Left ventricle myocardium inferior (tissue), 1 donor: ENCODE data around the gene DNM3. TPM values are rescaled to one million over a fixed set of nuclear protein-coding genes. Genes with fewer than 3 reads are reported as not detected.
"Not testable (repeated sequence)": the region's sequence is repeated elsewhere in the genome, so short reads cannot be mapped to it uniquely, and the experiment has no call there.

Experiments
- DNase-seq: peaks from one replicate; pipeline ENCODE4 v3.0.0-alpha.2; 2020
- H3K27ac ChIP-seq: fragments of 200-600 bp; replicated peaks from 2 replicates; pipeline ENCODE4 v1.8.0; 2021
- H3K27me3 ChIP-seq: fragments of 200-600 bp; 2 replicates; pipeline ENCODE4 v1.8.0; 2021; ENCODE audit warnings: low read depth
- H3K36me3 ChIP-seq: fragments of 200-600 bp; 2 replicates; pipeline ENCODE4 v1.8.0; 2021
- H3K4me1 ChIP-seq: fragments of 200-600 bp; 2 replicates; pipeline ENCODE4 v1.8.0; 2021
- H3K4me3 ChIP-seq: fragments of 200-600 bp; 2 replicates; pipeline ENCODE4 v1.8.0; 2021; ENCODE audit warnings: mild to moderate bottlenecking, moderate library complexity
- H3K9me3 ChIP-seq: fragments of 200-600 bp; replicated peaks from 2 replicates; pipeline ENCODE4 v1.8.0; 2021
- intact Hi-C: fragments of 100-400 bp; cut with micrococcal nuclease; formaldehyde crosslinking; loops from one replicate; pipeline ENCODE4 v1.11.0; 2022
- total RNA-seq: library from RNA; stranded (reverse); fragmentation: NEBNext Ultra II Directional; extraction: Animal tissue kit (Norgen Biotek cat#: 25700); gene quantifications from one replicate; pipeline ENCODE4 v1.2.1, GENCODE V29; 2021
- TF ChIP-seq, protein P1 (sequence below): fragments of 200-600 bp; IDR thresholded peaks from 2 replicates; pipeline ENCODE4 v1.8.0; 2021; ENCODE audit warnings: antibody characterized with exemption, mild to moderate bottlenecking, borderline replicate concordance
- donor health status: DM: no; HTN: yes; CAD: no; lungs with severe emphysema.

DNM3 gene
- total RNA-seq, 1 donor from 2014 or later: 1.2 TPM

DNA sequence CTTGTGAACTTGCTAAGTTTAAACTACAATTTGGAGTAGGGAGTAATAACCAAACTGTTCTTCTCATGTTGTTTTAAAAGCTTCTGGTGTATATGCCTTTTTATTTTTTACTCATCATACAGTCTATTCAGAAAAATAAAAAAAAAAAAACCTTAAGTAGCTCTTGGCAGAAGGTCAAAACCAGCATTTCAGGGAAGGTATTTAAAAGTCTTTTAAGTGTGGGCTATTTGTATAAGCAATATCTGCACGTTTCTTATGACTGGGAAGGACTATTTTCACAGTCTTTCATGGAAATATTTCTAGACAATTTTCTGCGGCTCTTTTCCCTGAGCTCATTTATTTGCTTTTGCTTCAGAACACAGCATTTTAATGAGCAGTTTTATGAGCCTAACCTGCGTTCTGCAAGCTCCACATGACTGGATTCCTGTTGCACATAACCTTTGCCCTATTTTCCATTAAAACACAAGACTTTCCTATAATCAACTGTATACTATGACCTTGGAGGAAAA, 518.2 kb downstream of the DNM3 start:
- peak overlapping the region; percentile 37 for H3K4me3 ChIP-seq
- TF ChIP-seq, protein P1, sequence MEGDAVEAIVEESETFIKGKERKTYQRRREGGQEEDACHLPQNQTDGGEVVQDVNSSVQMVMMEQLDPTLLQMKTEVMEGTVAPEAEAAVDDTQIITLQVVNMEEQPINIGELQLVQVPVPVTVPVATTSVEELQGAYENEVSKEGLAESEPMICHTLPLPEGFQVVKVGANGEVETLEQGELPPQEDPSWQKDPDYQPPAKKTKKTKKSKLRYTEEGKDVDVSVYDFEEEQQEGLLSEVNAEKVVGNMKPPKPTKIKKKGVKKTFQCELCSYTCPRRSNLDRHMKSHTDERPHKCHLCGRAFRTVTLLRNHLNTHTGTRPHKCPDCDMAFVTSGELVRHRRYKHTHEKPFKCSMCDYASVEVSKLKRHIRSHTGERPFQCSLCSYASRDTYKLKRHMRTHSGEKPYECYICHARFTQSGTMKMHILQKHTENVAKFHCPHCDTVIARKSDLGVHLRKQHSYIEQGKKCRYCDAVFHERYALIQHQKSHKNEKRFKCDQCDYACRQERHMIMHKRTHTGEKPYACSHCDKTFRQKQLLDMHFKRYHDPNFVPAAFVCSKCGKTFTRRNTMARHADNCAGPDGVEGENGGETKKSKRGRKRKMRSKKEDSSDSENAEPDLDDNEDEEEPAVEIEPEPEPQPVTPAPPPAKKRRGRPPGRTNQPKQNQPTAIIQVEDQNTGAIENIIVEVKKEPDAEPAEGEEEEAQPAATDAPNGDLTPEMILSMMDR: no peak
- H3K27me3 ChIP-seq: no peaks in the 10 kb centered on the region
- H3K27ac ChIP-seq: peak overlapping the region; percentile 85
- intact Hi-C loops: loop anchor here (10.0 kb wide), 1 partner anchor 215 kb away; no protein-coding TSS in a partner anchor
- no peaks in the 10 kb centered on the region for H3K9me3 ChIP-seq
- H3K4me1 ChIP-seq: peaks cover 59% of the 10 kb centered on the region
- DNase-seq: no peak
- no peaks in the 10 kb centered on the region for H3K36me3 ChIP-seq

DNA sequence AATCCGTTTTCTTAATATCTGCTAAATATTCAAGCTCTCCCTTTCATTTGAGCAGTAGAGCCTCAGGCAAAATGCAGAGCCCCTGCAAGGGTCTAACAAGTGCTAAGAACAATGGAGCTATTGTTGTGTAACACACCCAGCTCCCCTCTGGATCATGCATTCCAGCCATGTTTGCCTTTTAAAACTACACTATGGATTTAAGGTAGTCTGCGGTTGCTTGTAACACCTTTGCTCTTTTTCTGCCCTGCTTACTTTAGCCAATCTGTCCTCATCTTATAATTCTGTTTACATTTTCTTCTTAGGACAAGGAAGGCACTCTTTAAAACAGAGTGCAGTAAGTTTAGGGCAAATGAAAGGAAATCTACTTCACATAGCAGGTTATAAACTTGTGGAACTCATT, 519.2 kb downstream of the DNM3 start:
- DNase-seq: no peak
- Histone ChIP-seq H3K36me3 (no peaks in the 10 kb centered on the region), H3K4me3 (no peak overlapping the region), H3K9me3 (peaks cover 1% of the 10 kb centered on the region), H3K4me1 (peaks cover 55% of the 10 kb centered on the region), H3K27me3 (no peaks in the 10 kb centered on the region), H3K27ac (no peak overlapping the region)
- intact Hi-C loops: loop anchor here (10.0 kb wide), 1 partner anchor 64 kb away; the partner anchor contains the start of gene C1orf105
- TF ChIP-seq, protein P1: no peak

DNA sequence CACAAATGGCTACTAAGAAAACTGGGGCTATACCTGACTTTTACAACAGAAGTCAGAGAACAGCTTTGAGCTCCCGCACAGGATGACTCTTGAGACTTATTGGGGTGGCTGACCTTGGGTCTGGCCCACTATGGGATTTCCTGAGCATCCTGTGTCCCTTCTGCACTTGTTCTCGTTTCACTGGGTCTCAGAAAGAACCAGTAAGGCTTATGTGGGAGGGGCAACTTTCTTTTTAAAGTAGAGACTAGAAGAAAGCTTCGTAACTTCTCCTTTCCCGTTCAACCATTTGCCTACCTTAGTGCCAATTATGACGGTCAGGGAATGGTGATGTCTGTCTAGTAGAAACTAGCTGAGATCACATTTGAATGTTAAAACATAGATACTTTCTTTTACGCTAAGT, 519.7 kb downstream of the DNM3 start:
- intact Hi-C loops: loop anchor here (10.0 kb wide), 1 partner anchor 64 kb away; the partner anchor contains the start of gene C1orf105
- Histone ChIP-seq H3K36me3 (no peaks in the 10 kb centered on the region), H3K9me3 (peaks cover 6% of the 10 kb centered on the region), H3K27ac (no peak overlapping the region), H3K4me3 (no peak overlapping the region), H3K4me1 (peaks cover 52% of the 10 kb centered on the region), H3K27me3 (no peaks in the 10 kb centered on the region)
- TF ChIP-seq, protein P1: no peak
- no peak for DNase-seq

DNA sequence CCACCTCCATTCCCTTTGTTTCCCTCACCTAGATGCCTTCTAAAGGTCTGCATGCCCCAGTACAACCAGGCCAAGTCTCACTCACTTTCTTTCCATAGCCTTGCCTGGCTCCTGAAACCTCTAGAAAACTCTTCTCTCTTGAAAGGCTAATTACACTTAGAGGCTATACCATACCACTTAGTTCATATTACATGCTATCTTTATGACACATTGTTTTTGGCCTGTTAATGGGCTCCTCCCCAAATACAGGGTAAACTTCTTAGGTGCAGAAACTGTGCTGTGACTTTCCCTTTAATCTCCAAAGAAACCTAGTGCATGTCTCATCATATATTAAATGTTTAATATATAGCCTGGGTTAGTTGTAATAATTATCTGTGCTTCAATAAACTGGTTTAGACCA, 522.6 kb downstream of the DNM3 start:
- no peaks in the 10 kb centered on the region for H3K27me3 ChIP-seq
- intact Hi-C loops: loop anchor here (10.0 kb wide), 1 partner anchor 61 kb away; the partner anchor contains the start of gene C1orf105
- H3K4me3 ChIP-seq: no peak overlapping the region
- peaks cover 23% of the 10 kb centered on the region for H3K4me1 ChIP-seq
- DNase-seq: no peak
- TF ChIP-seq, protein P1: no peak
- no peak overlapping the region for H3K27ac ChIP-seq
- peaks cover 29% of the 10 kb centered on the region for H3K9me3 ChIP-seq
- H3K36me3 ChIP-seq: no peaks in the 10 kb centered on the region

DNA sequence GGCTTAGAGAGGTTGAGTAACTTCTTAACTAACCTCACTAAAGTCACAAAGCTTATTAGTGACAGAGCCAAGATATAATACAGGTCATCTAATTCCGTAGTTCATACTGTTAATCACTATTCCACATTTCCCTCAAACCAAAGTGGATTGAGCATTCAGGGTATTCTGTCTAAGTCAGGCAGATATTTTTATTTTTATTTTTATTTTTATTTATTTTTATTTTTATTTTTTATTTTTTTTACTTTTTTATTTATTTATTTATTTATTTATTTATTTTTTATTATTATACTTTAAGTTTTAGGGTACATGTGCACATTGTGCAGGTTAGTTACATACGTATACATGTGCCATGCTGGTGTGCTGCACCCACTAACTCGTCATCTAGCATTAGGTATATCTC, 530.3 kb downstream of the DNM3 start:
- DNase-seq, intact Hi-C loops, H3K4me1 ChIP-seq, H3K27ac ChIP-seq, H3K36me3 ChIP-seq, H3K27me3 ChIP-seq, H3K4me3 ChIP-seq: not testable (repeated sequence)
- peaks cover 17% of the 10 kb centered on the region for H3K9me3 ChIP-seq

DNA sequence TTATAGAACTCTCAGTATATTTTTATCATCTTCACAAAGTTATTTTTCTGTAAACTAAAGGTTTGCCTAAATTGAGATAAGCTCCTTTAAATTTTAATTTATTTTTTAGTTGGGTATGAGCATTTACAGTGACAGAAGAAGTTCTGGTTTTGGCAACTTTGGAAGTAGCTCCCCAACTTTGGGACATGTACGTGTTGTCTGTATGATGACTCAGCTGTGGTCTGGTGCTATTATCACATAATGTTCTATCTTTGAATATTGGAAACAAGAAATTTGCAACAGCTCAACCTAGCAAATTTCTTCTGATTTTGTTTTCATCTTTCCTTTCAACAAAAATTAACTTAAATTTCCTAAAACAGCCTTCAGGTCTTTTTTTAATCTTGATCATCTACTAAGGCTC, 532.6 kb downstream of the DNM3 start:
- intact Hi-C loops: no loop called here
- Histone ChIP-seq H3K27me3 (no peaks in the 10 kb centered on the region), H3K36me3 (no peaks in the 10 kb centered on the region), H3K4me3 (no peak overlapping the region), H3K4me1 (no peaks in the 10 kb centered on the region), H3K27ac (no peak overlapping the region), H3K9me3 (no peaks in the 10 kb centered on the region)
- no peak for DNase-seq
- TF ChIP-seq, protein P1: no peak
